H1 (cell line): ENCODE measurements around the gene ABCG8. TPM values are rescaled to one million over a fixed set of nuclear protein-coding genes. Genes with fewer than 3 reads are reported as not detected.

Experiments used
- CTCF ChIA-PET: fragments of 300-600 bp; sonication (Branson Sonifier 250); formaldehyde crosslinking; loops from one replicate; lab custom pipeline; 2021; ENCODE audit not compliant: partially characterized antibody; lab: Charles Lee
- POLR2A ChIA-PET: fragments of 300-600 bp; sonication (Branson Sonifier 250); formaldehyde crosslinking; loops from one replicate; lab custom pipeline; 2021; ENCODE audit warnings: inconsistent platforms; ENCODE audit not compliant: partially characterized antibody; lab: Charles Lee
- DNase-seq, 2 experiments: peaks; one replicate each; pipeline versions ENCODE4 v3.0.0 to v3.0.0-alpha.2; 2010 to 2022; ENCODE audit warnings: low spot score in 2 of 2, low read depth in 1 of 2, mixed read lengths in 1 of 2
- FAIRE-seq: peaks from 2 replicates; lab custom pipeline; 2011; peaks lifted over from hg19 to GRCh38; lab: Jason Lieb, UNC
- H2AFZ ChIP-seq: 2 replicates; pipeline ENCODE4 v1.8.1; 2012; ENCODE audit warnings: low read length, inconsistent platforms
- H2AK5ac ChIP-seq: 2 replicates; pipeline ENCODE4 v1.6.1; 2013; ENCODE audit warnings: low read depth, low read length
- H2BK120ac ChIP-seq: replicated peaks from 2 replicates; pipeline ENCODE3; 2013; ENCODE audit warnings: low read depth, low read length, inconsistent platforms
- H2BK12ac ChIP-seq: 2 replicates; pipeline ENCODE4 v1.6.1; 2013; ENCODE audit warnings: low read depth, low read length
- H2BK15ac ChIP-seq: 2 replicates; pipeline ENCODE4 v1.6.1; 2013; ENCODE audit warnings: low read length
- H2BK20ac ChIP-seq: 2 replicates; pipeline ENCODE4 v1.6.1; 2013; ENCODE audit warnings: low read length
- H2BK5ac ChIP-seq: 2 replicates; pipeline ENCODE4 v1.6.1; 2013; ENCODE audit warnings: low read depth, low read length
- H3K14ac ChIP-seq: 2 replicates; pipeline ENCODE4 v1.6.1; 2013; ENCODE audit warnings: inconsistent platforms; ENCODE audit not compliant: insufficient read length
- H3K18ac ChIP-seq: 2 replicates; pipeline ENCODE4 v1.6.1; 2013; ENCODE audit warnings: low read length; ENCODE audit errors: extremely low read depth
- H3K23ac ChIP-seq: 2 replicates; pipeline ENCODE4 v1.6.1; 2013; ENCODE audit warnings: inconsistent platforms; ENCODE audit not compliant: insufficient read length
- H3K23me2 ChIP-seq: 2 replicates; pipeline ENCODE4 v1.6.1; 2013; ENCODE audit warnings: low read depth, low read length
- H3K27ac ChIP-seq: 2 replicates; pipeline ENCODE4 v1.6.1; 2011; ENCODE audit warnings: low read depth, low read length, inconsistent platforms
- H3K27me3 ChIP-seq, 4 experiments: replicated peaks in 1 of 4; 1 replicate in 1 of 4; 2 replicates in 3 of 4; pipeline versions ENCODE4 v1.6.1 to v1.8.1; 2011 to 2013; ENCODE audit warnings: low read length in 3 of 4, mild to moderate bottlenecking in 3 of 4, inconsistent platforms in 2 of 4, mixed read lengths in 2 of 4, moderate library complexity in 1 of 4; ENCODE audit not compliant: control insufficient read depth in 3 of 4, insufficient read depth in 3 of 4; ENCODE audit errors: extremely low read depth in 1 of 4
- H3K36me3 ChIP-seq, 4 experiments: 2 replicates each; pipeline versions ENCODE4 v1.6.1 to v1.8.1; 2011 to 2013; ENCODE audit warnings: mild to moderate bottlenecking in 4 of 4, low read length in 3 of 4, moderate library complexity in 2 of 4, control low read depth in 1 of 4, inconsistent platforms in 1 of 4; ENCODE audit not compliant: insufficient read depth in 4 of 4, control insufficient read depth in 2 of 4
- H3K4ac ChIP-seq: replicated peaks from 2 replicates; pipeline ENCODE3; 2013; ENCODE audit warnings: low read length, low read depth, mixed read lengths, inconsistent platforms; ENCODE audit not compliant: insufficient read length
- H3K4me1 ChIP-seq, 4 experiments: replicated peaks in 1 of 4; 1 replicate in 1 of 4; 2 replicates in 3 of 4; pipeline versions ENCODE4 v1.6.1 to v1.8.1; 2011 to 2013; ENCODE audit warnings: low read length in 3 of 4, inconsistent platforms in 2 of 4, mixed read lengths in 1 of 4; ENCODE audit not compliant: insufficient read depth in 4 of 4, control insufficient read depth in 3 of 4
- H3K4me2 ChIP-seq, 2 experiments: 2 replicates each; pipeline versions ENCODE4 v1.6.1 to v1.8.1; 2011 to 2013; ENCODE audit warnings: low read depth in 2 of 2, low read length in 2 of 2, control low read depth in 1 of 2, inconsistent platforms in 1 of 2, mild to moderate bottlenecking in 1 of 2; ENCODE audit not compliant: insufficient read depth in 1 of 2
- H3K4me3 ChIP-seq, 4 experiments: fragments of 200-600, 300-600 bp in 1 of 4; sonication (generic), shearing (Covaris generic), sonication (Bioruptor Twin) in 1 of 4; 2 replicates each; pipeline versions ENCODE4 v1.5.1 to v1.8.1; 2011 to 2016; ENCODE audit warnings: low read length in 4 of 4, low read depth in 3 of 4, control low read depth in 2 of 4, inconsistent platforms in 2 of 4, mild to moderate bottlenecking in 2 of 4, mixed read lengths in 1 of 4, moderate library complexity in 1 of 4; ENCODE audit not compliant: insufficient read depth in 2 of 4; ENCODE audit errors: extremely low read depth in 1 of 4
- H3K56ac ChIP-seq: replicated peaks from 2 replicates; pipeline ENCODE3; 2013; ENCODE audit warnings: low read depth, mild to moderate bottlenecking, mixed read lengths, low read length, inconsistent platforms; ENCODE audit not compliant: insufficient read length
- H3K79me1 ChIP-seq: 2 replicates; pipeline ENCODE4 v1.6.1; 2013; ENCODE audit warnings: low read depth, low read length, control low read depth
- H3K79me2 ChIP-seq, 2 experiments: 2 replicates each; pipeline versions ENCODE4 v1.6.1 to v1.8.1; 2012 to 2013; ENCODE audit warnings: low read length in 2 of 2, mild to moderate bottlenecking in 2 of 2, inconsistent platforms in 1 of 2; ENCODE audit not compliant: insufficient read depth in 2 of 2, control insufficient read depth in 1 of 2
- H3K9ac ChIP-seq, 4 experiments: replicated peaks in 1 of 4; 1 replicate in 1 of 4; 2 replicates in 3 of 4; pipeline versions ENCODE4 v1.6.1 to v1.8.1; 2011 to 2013; ENCODE audit warnings: low read depth in 3 of 4, low read length in 3 of 4, control low read depth in 2 of 4, mild to moderate bottlenecking in 2 of 4, moderate library complexity in 2 of 4, inconsistent platforms in 1 of 4; ENCODE audit errors: extremely low read depth in 1 of 4
- H3K9me3 ChIP-seq, 2 experiments: 2 replicates each; pipeline versions ENCODE4 v1.6.1 to v1.8.1; 2012 to 2013; ENCODE audit warnings: mild to moderate bottlenecking in 2 of 2, moderate library complexity in 2 of 2, control low read depth in 1 of 2, inconsistent platforms in 1 of 2, low read depth in 1 of 2, low read length in 1 of 2, mixed read lengths in 1 of 2; ENCODE audit not compliant: insufficient read depth in 2 of 2
- H4K20me1 ChIP-seq, 2 experiments: replicated peaks in 1 of 2; 2 replicates each; pipeline versions ENCODE3 to v1.8.1; 2011 to 2013; ENCODE audit warnings: inconsistent platforms in 2 of 2, low read length in 2 of 2, mild to moderate bottlenecking in 1 of 2; ENCODE audit not compliant: insufficient read depth in 2 of 2, control insufficient read depth in 1 of 2
- H4K5ac ChIP-seq: 2 replicates; pipeline ENCODE4 v1.6.1; 2013; ENCODE audit warnings: low read length, low read depth, mixed read lengths, inconsistent platforms; ENCODE audit not compliant: insufficient read length
- H4K8ac ChIP-seq: 2 replicates; pipeline ENCODE4 v1.8.0; 2013; ENCODE audit warnings: mild to moderate bottlenecking, moderate library complexity, low read length, inconsistent platforms; ENCODE audit not compliant: insufficient read depth; ENCODE audit errors: extremely low read depth
- H4K91ac ChIP-seq: replicated peaks from 2 replicates; pipeline ENCODE3; 2013; ENCODE audit warnings: low read length, mixed read lengths, inconsistent platforms; ENCODE audit not compliant: insufficient read length
- ASH2L ChIP-seq: fragments of 200-600, 300-600 bp; sonication (generic); IDR thresholded peaks from one replicate; pipeline ENCODE4 v1.7.1; 2017; ENCODE audit warnings: low read length
- CHD1 ChIP-seq: IDR thresholded peaks from 2 replicates; pipeline ENCODE4 v1.6.1; 2012; ENCODE audit warnings: low read depth, low read length, improper control_type of control experiment
- CTBP2 ChIP-seq: IDR thresholded peaks from 2 replicates; pipeline ENCODE4 v1.7.0; 2011; ENCODE audit warnings: borderline replicate concordance, mild to moderate bottlenecking, moderate library complexity, mixed read lengths, low read length; ENCODE audit not compliant: insufficient read depth, insufficient read length
- KDM1A ChIP-seq: fragments of 200-600, 300-600 bp; sonication (generic); IDR thresholded peaks from 2 replicates; pipeline ENCODE4 v1.7.1; 2016; ENCODE audit warnings: mild to moderate bottlenecking, low read length, borderline replicate concordance
- TCF12 ChIP-seq: IDR thresholded peaks from 2 replicates; pipeline ENCODE4 v1.6.1; 2011; ENCODE audit warnings: low read depth, mild to moderate bottlenecking, low read length
- WGBS, 2 experiments: shearing (Covaris generic) in 1 of 2; methylation state at CpG; one replicate each; pipeline versions ENCODE4 v1.1.6 to v1.1.7; 2013 to 2015; ENCODE audit warnings: low lambda C conversion rate in 2 of 2, mixed read lengths in 2 of 2, inconsistent platforms in 1 of 2, low coverage in 1 of 2, missing lambda C conversion rate in 1 of 2; ENCODE audit not compliant: insufficient replicate concordance in 2 of 2, insufficient coverage in 1 of 2, insufficient read length in 1 of 2; ENCODE audit errors: extremely low coverage in 1 of 2, missing lambda C conversion rate in 1 of 2; 5-methylcytosine and 5-hydroxymethylcytosine counted together
- polyA plus RNA-seq, 7 experiments: library from polyadenylated mRNA; depleted of rRNA in 3 of 7; stranded (reverse) in 5 of 7; unstranded in 2 of 7; fragments of >200 nt in 5 of 7; fragments of 200-250 nt in 2 of 7; gene quantifications; 1 replicate in 5 of 7; 2 replicates in 1 of 7; 4 replicates in 1 of 7; pipeline versions ENCODE4 v1.2.1 to v1.2.3, GENCODE V29; 2011 to 2013; ENCODE audit warnings: missing spikeins in 2 of 7, mixed read lengths in 2 of 7
- total RNA-seq: library from RNA; stranded (reverse); fragmentation: NEBNext Ultra II Directional; extraction: Animal tissue kit (Norgen Biotek cat#: 25700); gene quantifications from 2 replicates; pipeline ENCODE4 v1.2.1, GENCODE V29; 2021

ABCG8 gene
- total and polyA plus RNA-seq, 2 of the 8 experiments (the other 6 are each of a cell fraction or from before 2014, with no cell fraction given) = not detected

DNA sequence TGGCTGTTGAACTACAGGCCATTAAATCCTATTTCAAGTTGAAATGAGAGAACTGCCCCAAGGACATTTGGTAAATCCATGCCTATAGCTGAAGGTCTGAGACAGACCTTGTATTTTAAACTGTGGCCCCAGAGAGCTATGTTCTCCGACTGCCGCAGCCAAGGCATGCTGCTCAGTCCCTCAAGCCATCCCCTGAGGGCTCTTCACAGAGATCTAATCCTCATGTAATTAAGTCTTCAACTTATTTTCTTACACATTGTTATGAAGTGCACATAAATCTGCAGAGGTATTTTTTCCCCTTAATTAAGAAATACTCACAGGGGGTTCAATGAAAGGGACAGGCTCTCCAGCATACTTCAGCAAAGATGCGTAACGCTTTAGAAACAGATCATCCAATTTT is 50.6 kb downstream of the ABCG8 start:
- H3K27ac ChIP-seq = no peak overlapping the region
- H2BK15ac ChIP-seq = no peak overlapping the region
- H3K18ac ChIP-seq = no peak overlapping the region
- ChIA-PET CTCF (interaction anchor here (0.6 to 1.6 kb wide), 3 partner anchors 8 to 49 kb away, joined by 3 read pairs; no protein-coding TSS in a partner anchor), POLR2A (interaction anchor here (0.7 kb wide), 1 partner anchor 43 kb away, joined by 3 read pairs; no protein-coding TSS in a partner anchor)
- no peak overlapping the region for H2AFZ ChIP-seq
- H3K56ac ChIP-seq = no peak overlapping the region
- no peak overlapping the region for H3K4me3 ChIP-seq
- H3K27me3 ChIP-seq = no peaks in the 10 kb centered on the region
- H3K9me3 ChIP-seq = no peaks in the 10 kb centered on the region
- no peak overlapping the region for H2BK12ac ChIP-seq
- no peak overlapping the region for H2BK120ac ChIP-seq
- no peak overlapping the region for H2AK5ac ChIP-seq
- peaks cover 0 to 2% of the 10 kb centered on the region in 2 experiments for H4K20me1 ChIP-seq
- 94% methylated on average over 4 of the region's 4 CpGs; no CpG with 5 or more reads in 1 of the 2 experiments for WGBS, 2 experiments
- H3K4ac ChIP-seq = no peak overlapping the region
- no peak overlapping the region for H3K23ac ChIP-seq
- FAIRE-seq = no peak
- H3K79me2 ChIP-seq = no peaks in the 10 kb centered on the region
- H4K8ac ChIP-seq = no peak overlapping the region
- no peak overlapping the region for H2BK20ac ChIP-seq
- no peak for TF ChIP-seq ASH2L
- no peak for TF ChIP-seq TCF12
- no peak for TF ChIP-seq CHD1
- no peak for TF ChIP-seq KDM1A
- no peak for TF ChIP-seq CTBP2
- H2BK5ac ChIP-seq = no peak overlapping the region
- H3K14ac ChIP-seq = no peak overlapping the region
- H3K4me1 ChIP-seq = no peaks in the 10 kb centered on the region
- H3K79me1 ChIP-seq = no peaks in the 10 kb centered on the region
- no peak overlapping the region for H3K9ac ChIP-seq
- H3K36me3 ChIP-seq = peaks cover 31 to 81% (median 65%) of the 10 kb centered on the region in 4 experiments
- H3K4me2 ChIP-seq = no peak overlapping the region
- no peak overlapping the region for H4K91ac ChIP-seq
- no peaks in the 10 kb centered on the region for H3K23me2 ChIP-seq
- H4K5ac ChIP-seq = no peak overlapping the region
- DNase-seq = no peak
